ENCODE measurements around the gene ST3GAL5.

GRCh38 chr2:85796341-85797262 is 92.2 kb downstream of the ST3GAL5 start:
- TF ChIP-seq CTCF (IDR thresholded peaks at IDR 0.05), result no peak
- no peak for TF ChIP-seq POLR2A (IDR thresholded peaks at IDR 0.05)
